Measurements from ENCODE around the gene FTHL17.

- TF ChIP-seq POLR2A (IDR thresholded peaks at IDR 0.05) = no peak
- no peak for TF ChIP-seq POLR2AphosphoS5 (IDR thresholded peaks at IDR 0.05)
These were observed 13.6 kb downstream of the FTHL17 start for GRCh38 chrX:31058284-31058683.
